Stimulated activated CD4-positive, alpha-beta T cell treated with anti-CD3 and anti-CD28 coated beads, Interleukin-15, amount 100 ng/mL, for 48 hours (primary cell): Measurements from ENCODE around the gene COX4I2.
A peak's percentile ranks its signal among the peaks of the same experiment; 100 is the strongest.
"Not testable (repeated sequence)": the region's sequence is repeated elsewhere in the genome, so short reads cannot be mapped to it uniquely, and the experiment has no call there.

Experiments
- DNase-seq, 2 donors: peaks; one replicate each; pipeline ENCODE4 v3.0.0-alpha.2; 2020; ENCODE audit warnings: low read depth in 2 of 2

COX4I2 gene

DNA sequence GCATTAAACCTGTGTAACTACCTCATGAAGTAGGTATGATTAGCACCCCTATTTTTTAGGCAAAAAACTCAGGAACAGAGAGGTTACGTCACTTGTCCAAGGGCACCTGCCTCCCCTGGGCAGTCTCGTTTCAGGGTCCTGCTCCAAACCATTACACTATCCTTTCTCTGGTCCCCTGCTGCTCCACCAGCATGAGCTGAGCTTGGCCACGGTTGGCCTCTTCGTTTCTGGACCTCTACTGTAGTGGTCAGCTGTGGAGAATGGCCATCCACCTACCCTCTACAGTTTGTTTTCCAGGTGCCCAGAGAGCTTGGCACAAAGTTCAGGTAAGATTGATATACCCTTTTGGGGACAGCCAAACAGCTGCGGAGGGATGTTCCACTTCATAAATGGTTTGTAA lies 16.8 kb downstream of the COX4I2 start:
- DNase-seq, result no peak

DNA sequence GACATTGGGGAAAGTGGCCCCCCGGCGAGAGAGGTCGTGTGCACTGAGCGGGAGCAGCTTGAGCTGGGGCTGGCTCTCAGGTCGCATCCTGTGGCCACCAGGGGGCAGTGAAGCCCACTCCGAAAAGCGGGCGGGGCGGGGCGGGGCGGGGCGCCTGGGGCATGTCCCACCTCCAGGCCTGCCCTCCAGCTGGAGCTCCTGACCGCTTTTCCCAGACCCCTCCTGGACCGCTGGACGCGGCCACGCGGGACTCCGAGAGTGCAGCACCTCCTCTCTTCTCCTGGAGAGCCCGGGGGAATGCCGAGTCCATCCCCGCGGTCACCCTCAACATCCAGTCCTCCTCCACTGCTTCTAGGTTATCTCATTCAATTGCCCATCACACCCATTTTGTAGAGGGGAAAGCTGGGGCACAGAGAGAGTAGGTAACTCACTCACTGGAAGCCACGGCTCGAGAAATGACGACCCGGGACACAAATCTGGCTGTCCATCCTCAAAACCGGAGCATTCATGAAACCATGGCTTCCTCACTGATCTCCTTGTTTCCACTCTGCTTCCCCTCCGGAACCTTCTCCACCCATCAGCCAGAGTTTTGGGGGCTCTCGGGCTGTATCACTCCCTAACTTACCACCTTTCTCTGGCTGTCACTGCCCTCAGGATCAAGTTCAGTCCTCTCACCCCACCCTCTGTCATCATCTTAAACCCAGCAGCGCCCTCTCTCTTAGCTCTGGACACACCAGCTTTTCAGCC lies 24.1 kb downstream of the COX4I2 start:
- peak; percentile 47 to 68 for DNase-seq

DNA sequence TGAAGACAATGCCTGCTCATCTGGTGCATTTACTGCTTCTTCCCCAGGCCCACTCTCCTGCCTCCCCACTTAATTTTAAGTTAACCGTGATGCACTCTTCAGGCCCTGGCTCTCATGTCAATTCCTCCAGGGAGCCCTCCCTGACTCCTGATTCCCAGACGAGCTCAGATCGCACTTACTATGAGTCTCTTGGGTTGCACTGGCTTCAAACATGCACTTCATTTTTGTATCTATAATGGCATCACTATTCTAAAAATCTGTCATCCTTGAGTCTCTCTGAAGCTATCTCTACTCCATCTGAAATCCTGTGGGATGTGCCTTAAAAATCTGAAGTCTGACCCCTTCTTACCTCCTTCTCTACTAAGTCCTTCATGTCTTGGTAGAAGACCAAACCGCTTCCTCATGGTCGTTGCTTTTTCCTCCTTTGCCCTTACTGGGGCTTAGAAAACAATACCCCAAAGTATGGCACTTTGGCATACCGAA lies 24.7 kb downstream of the COX4I2 start:
- no peak for DNase-seq

GRCh38 chr20:31663524-31663837 lies 25.8 kb downstream of the COX4I2 start:
- no peak for DNase-seq

- no peak for DNase-seq
Observed at GRCh38 chr20:31663838-31664695, 26.4 kb downstream of the COX4I2 start.

DNA sequence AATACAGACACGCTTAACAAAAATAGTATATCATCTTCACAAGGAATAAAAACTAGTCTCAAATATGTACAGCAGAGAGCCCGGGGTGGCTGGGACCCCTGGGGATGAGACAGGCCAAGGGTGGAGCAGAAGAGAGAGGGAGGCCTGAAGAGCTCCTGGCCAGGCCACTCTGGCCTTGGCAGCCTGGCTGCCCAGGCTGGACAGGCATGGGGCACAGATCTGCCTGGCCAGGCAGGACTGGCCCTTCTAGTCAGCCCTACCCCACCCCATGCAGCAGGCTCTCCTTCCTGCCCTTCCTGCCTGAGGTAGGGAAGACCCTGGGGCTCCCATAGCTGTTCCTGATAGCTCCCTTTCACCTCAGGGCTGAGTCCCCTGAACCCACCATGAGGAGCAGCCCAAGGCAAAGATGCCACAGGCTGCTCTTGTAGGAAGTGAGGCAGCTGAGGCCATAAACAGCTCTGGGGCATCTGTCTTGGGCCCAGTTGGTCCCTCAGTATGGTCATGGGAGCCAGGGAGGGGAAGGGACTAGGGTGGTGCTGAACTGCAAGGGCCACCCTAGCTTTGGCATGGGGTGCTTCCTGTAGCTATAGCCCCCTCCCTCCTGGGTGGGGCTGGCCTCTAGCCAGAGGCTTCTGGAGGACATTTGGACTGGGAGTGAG lies 27.1 kb downstream of the COX4I2 start:
- no peak for DNase-seq

DNA sequence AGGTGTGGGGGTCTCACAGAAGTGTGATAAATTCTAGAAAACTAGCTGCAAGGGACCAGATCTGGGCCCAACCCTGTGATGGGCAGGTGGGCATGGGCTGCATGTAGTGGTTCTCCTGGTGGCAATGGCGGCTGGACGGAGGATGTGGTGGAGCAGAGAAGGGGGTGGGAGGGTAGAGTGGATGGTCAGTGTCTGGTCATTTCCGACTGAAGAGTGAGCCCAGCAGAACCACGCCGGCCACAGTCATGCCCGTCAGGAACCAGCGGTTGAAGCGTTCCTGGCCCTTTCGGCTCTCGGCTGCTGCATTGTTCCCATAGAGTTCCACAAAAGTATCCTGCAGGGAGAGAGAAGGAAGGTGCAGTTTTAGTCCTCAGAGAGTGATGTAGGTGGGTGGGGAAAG lies 28.0 kb downstream of the COX4I2 start:
- no peak for DNase-seq

- no peak for DNase-seq
Observed at GRCh38 chr20:31666258-31667042, 28.7 kb downstream of the COX4I2 start.

DNA sequence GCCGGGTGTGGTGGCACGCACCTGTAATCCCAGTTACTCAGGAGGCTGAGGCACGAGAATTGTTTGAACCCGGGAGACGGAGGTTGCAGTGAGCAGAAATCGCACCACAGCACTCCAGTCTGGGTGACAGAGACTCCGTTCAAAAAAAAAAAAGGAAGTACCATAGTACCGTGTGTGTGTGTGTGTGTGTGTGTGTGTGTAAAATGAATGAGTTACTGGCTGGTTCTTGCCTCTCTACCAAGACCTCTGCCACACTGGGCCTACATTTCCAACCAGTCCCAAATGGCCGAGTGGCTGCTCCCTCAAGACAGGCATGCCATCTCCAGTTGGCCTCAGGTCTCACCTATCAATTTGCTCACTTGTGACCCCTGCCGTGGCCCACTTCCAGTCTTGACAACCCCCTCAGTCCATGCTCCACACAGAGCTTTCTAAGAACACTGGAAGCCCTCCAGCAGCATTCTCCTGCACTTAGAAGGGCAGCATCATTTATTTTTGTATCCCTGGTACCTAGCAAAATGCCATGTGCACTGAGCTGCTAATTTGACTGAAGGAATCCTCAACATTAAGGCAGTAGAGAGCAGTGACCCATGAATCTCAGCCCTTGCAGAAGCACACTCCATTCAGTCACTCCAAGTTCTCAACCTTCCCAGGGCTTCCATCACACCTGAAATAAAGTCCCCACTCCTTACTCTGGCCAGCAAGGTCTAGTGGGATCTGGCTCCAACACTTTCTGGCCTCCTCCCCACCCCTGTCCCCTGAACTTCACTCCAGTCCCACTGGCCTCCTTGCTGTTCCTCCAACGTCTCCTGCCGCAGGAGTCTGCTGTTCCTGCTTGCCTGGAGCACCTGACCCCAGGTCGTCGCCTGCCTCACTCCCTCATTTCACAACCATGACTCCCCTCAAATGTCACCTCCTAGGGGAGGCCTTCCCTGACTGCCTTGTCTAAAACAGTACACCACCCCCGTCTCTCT lies 29.9 kb downstream of the COX4I2 start:
- no peak for DNase-seq

- not testable (repeated sequence) for DNase-seq
Observed at GRCh38 chr20:31668944-31669343, 31.2 kb downstream of the COX4I2 start.

GRCh38 chr20:31669876-31670275 lies 32.2 kb downstream of the COX4I2 start:
- no peak for DNase-seq

DNA sequence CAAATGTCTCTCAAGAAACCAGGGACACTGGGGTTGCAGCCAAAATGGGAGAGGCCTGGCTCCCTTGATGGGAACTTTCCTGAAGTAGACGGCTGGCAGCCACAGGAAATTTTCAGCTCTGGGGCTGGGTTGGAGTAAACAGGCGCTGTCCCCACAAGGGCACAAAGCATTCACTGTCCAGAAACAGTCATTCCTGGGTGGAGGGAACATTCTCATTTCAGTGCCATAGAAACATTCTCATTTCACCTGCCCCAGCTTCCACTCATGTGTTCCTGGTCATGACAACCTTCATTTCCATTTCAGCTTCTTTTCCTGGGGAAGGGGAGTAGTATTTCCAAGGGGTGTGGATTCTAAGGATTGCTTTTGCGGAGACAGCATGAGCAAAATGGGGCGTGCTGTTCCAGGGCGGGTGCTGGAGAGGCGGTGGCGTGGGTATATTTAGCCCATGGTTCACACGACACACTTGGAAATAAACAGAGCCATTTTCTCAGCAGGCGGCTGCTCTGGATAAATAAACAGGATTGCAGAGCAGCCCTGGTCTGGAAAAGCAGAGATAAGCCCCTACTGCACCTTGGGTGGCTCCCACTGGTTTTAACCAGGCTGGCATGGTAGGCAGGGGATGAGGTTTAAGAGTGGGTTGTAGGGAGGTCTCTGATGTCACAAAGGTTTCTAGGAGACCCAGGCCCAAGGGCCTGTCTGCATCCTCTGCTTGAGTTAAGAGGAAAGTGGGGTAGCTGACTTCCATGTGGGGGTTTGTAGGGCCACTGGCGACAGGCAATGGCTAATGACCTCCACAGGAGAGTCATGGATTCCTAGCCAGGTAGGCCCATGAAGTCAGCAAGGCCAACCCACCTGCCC lies 32.9 kb downstream of the COX4I2 start:
- no peak for DNase-seq

- no peak for DNase-seq
Observed at GRCh38 chr20:31671324-31671723, 33.6 kb downstream of the COX4I2 start.

DNA sequence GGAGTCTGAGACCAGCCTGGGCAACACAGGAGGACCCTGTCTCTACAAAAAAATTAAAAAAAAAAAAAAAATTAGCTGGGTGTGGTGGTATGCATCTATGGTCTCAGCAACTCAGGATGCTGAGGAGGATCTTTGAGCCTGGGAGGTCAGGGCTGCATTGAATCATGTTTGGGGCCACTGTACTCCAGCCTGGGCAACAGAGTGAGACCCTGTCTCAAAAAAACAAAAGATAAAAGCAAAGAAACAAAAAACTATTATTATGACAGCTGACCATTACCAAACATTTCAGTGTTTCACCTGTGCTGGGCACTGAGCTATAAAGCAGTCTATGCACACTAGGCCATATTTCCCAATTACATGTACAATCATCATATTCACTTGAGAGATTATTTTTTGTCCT lies 35.7 kb downstream of the COX4I2 start:
- no peak for DNase-seq

- no peak for DNase-seq
Observed at GRCh38 chr20:31673943-31674463, 36.3 kb downstream of the COX4I2 start.

GRCh38 chr20:31674895-31675827 lies 37.4 kb downstream of the COX4I2 start:
- DNase-seq, result peak; percentile 38 to 53

GRCh38 chr20:31675828-31676608 lies 38.3 kb downstream of the COX4I2 start:
- peak; percentile 49 to 59 for DNase-seq
